ENCODE measurements around the gene CYB5R2. TPM values are rescaled to one million over a fixed set of nuclear protein-coding genes. Genes with fewer than 3 reads are reported as not detected.

Gene CYB5R2
- 8.1 TPM for total RNA-seq

DNA sequence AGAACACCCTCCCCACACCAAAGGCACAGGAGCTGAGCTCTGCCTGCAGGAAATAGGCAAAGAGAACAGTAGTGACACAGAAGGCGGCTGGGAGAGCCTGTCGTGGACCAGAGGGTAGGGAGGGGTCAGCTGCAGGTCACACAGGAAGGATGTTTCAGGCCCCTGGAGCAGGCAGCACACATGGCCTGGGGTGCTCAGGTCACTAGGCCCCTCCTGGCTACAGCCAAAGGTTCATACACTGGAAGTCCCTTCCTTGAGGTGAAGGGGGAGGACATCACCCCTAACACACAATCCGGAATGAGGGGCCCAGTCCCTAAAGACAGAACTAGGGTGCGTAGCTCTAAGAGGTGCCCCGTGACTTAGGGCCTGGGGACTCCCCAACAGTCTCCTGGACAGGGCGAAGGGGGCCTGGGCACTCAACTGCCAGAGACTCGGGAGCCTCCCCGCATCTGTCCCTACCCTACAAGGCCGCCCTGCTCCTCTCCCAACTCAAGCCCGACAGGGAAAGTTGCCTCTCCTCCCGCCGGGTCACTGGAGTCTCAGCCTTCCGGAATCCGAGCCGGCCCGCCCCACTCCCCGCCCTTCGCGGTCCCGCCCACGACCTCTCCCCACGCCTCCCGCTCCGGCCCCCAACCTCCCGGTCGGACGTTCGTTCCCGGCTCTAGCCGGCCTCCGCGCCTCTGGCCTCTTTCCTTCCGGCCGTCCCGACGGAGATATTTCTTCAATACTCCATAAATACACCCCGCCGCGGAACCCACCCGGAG lies at the start of gene CYB5R2:
Gene CYB5R2 (minus strand): TSS at position 541 of the 764 bp plus-strand sequence. CDS start 675 bp downstream, outside the sequence.
- DNase-seq (ENCODE audit: low spot score): peak; percentile 57

DNA sequence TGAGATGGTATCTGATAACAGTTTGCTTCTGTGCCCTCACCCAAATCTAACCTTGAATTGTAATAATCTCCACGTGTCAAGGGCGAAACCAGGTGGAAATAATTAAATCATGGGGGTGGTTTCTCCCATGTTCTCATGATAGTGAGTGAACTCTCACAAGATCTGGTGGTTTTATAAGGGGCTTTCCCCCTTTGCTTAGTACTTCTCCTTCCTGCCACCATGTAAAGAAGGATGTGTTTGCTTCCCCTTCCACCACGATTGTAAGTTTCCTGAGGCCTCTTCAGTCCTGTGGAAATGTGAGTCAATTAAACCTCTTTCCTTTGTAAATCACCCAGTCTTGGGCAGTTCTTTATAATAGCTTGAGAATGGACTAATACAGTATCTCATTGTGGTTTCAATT lies 41.5 kb upstream of the CYB5R2 start:
- no peak for DNase-seq (ENCODE audit: low spot score)

DNA sequence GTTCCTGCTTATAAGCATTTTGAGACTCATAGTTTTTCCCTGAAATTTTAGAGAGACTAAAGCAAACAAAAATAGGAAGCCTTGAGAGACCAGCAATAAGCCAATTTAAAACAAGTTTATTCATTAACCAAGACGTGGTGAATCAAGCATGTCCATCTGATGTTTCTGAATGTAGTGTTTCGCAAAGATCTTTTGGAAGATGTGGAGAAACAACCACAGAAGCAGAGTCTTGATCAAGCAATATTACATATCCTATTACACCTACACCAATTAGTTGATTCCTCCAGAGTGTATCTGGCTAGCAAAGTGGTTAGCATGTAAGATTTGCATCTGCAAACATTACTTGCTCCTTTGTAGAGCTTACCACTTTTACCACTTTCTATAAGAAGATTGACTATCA lies 33.1 kb upstream of the CYB5R2 start, which contains the start of gene OVCH2:
Gene OVCH2 (minus strand): TSS at position 101 of the 400 bp plus-strand sequence. CDS start 83 bp downstream, at position 18.
- no peak for DNase-seq (ENCODE audit: low spot score)

DNA sequence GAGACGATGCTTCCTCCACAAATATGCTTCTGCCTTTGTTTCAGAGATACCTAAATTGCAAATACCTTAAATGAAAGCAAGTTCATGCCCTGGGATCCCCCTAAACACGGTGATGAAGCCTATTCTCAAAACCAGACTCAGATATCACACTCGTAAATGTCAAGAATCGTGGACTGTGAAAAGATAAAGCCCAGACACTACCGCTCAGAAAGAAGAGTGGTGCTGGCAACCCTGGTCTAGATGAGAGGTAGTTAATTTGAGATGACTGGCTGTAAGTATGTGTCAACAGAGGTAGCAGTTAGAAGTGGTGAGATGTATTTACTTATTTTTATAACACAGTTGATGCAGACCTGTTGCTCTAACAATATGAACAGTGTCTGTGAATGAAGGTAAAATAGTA lies 30.4 kb upstream of the CYB5R2 start:
- DNase-seq (ENCODE audit: low spot score): no peak

DNA sequence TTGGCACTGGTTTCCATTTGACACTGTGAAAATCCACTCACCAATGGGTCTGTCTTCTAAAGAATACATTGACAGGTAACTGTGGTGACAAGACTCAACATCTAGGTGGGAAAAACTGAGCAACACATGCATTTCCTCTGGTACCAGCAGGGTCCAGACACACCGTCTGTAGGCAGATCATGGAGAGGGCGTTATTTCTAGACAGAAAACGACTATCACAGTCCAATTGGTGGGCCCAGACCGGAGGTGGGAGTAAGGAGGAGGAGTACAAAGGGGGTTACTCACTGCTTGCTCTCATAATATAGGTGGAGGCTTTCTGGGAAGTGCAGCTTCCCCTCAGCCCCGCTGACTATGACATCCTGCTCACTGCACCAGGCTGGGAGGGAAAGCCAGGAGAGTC lies 23.1 kb upstream of the CYB5R2 start:
- no peak for DNase-seq (ENCODE audit: low spot score)

DNA sequence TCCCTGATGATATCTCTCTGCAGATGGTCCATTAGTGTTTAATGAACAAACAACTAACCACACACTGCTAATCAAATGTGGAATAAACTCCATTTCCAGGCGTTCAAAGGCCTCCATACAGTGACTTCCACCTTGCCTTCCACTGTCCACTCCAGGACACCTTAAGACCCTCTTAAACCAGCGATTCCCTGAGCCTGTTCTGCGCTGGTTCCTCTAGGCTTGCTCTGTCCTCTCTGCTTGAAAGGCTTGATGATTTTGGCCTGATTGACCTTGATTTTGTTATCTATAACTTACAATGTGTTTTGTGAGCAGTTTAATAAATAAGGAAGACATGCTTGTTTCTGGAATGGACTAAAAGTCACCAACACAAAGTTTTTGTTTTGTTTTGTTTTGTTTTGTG lies 20.9 kb upstream of the CYB5R2 start:
- no peak for DNase-seq (ENCODE audit: low spot score)

DNA sequence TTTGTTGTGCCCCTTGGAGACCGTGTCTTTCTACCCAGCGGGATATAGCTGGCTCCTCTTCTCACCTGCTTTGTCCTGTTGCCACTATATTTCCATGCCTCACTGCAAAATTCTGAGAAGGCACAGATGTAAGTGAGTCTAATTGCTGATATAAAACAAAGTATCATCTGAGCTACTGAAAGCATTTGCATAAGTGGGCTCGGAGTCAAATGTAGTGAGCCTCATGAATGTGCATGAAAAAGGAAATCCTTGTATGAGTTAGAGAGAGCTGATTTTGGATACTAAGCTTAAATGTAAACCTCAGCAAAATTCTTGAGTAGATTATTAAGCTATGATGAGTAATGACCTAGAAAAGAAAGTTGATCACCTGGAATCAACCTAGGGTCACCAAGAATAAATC lies 19.1 kb upstream of the CYB5R2 start:
- no peak for DNase-seq (ENCODE audit: low spot score)

DNA sequence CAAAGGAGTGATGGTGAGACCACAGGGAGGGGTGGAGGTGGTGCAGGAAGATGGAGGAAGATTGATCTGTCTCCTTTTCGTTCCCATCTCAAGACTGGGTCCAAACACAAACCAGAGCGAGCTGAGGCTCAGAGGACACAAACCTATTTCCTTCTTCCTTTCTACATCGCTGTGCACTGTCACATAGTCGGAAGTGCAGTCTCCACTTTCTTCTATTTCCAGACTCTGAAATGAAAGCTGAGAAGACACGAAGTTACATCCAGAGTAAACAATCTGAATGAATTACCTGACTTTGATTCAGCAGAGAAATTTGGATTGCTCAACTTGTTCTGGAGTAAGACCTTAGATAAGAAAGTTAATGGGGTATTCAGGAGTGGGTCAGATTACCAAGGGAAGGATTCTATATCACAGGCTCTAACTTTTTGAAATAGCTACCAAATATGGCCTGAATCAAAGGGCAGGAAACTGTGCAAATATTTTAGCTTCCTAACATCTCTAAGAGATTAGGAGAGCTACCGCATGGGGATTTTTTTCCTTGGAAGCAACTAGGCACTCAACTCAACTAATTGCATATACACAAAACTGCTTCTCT lies 18.6 kb upstream of the CYB5R2 start:
- no peak for DNase-seq (ENCODE audit: low spot score)

DNA sequence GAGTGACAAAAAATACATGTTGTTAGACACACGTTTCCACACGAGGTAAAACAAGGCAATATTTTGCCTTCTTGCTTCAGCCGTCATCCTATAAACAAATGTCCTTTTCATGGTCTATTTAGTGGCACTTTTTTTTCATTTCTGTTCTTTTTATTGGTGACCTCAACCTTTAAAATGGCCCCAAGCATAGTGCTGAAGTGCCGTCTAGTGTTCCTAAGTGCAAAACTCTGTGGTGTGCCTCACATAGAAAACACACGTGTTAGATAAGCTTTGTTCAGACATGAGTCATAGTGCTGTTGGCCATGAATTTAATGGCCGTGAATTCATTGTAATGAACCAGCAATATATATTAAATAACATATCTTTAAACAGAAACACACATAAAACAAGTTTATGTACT lies 17.3 kb upstream of the CYB5R2 start:
- DNase-seq (ENCODE audit: low spot score): no peak

DNA sequence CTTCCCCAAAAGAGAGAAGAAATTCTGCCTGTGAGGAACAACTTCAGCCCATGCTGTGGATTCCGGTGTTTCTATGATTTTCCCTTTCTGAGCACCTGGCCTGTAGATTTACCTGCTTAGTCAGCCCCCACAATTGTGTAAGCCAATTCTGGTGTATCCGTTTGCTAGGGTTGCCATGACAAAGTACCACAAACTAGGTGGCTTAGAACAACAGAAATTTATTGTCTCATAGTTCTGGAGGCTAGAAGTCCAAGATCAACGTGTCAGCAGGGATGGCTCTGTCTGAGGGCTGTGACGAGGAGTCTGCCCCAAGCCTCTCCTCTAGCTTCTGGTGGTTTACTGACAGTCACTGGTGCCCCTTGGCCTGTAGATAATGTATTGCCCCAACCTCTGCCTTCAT lies 15.9 kb upstream of the CYB5R2 start:
- DNase-seq (ENCODE audit: low spot score): no peak

DNA sequence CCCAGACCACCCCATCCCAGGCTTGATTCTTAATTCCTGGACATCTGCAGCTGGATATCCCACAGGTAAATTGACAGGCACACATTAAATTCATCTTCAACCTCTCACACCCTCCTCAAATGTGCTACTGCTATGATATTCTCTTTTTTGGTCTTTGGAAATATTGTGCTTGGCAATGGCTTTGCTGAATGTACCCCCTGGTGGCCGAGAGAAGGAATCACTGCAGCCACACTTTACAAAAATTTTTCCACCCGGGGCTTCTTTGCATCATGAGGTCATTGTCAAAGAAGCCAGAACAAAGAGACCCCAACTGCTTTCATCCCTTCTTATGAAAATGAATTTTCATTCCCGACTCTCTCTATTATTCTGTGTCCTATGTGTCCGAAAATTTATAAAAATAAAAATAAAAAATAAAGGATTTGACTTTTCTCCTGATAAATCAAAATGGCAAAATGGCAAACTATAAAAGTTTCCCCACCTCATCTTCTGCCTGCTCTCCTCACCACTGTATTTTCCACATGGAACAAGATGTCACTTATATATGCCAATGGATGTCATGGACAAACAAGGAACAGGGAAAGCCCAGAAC lies 15.0 kb upstream of the CYB5R2 start:
- DNase-seq (ENCODE audit: low spot score): no peak

DNA sequence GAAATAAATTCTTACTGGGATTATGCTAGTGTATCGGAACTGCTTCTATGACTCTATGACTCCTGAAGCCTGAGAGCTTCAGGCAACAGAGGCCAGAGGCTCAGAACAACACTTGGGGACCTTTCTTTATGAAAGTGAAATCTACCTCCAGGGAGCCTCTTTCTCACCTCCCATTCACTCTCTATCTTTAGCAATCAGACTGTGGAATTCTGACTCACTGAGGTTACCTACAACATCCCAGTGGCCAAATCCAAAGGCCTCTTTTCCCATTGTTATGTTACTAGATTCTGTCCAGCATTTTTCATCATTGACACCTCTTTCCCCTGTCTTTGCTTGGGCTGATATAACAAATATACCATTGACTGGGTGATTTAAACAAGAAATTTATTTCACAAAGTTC lies 14.1 kb upstream of the CYB5R2 start:
- no peak for DNase-seq (ENCODE audit: low spot score)

DNA sequence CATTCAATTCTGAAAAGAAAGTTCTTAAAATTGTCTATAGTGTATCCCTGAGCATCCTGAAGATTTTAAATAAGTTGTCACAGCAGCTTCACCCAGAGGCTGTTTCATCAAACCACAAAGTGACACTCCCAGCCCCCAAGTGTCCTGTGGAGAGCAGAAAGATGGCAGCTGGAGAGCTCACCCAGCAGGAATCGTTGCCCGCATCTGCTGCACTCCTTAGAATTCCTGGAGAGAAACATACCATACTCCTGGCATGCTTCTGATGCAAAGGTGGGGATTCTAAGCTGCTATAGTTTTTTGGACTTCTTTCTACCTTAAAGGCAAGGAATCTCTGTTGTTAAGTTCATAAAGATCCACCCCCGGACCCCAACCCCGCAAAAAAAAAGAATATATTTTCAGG lies 13.5 kb upstream of the CYB5R2 start:
- DNase-seq (ENCODE audit: low spot score): no peak

DNA sequence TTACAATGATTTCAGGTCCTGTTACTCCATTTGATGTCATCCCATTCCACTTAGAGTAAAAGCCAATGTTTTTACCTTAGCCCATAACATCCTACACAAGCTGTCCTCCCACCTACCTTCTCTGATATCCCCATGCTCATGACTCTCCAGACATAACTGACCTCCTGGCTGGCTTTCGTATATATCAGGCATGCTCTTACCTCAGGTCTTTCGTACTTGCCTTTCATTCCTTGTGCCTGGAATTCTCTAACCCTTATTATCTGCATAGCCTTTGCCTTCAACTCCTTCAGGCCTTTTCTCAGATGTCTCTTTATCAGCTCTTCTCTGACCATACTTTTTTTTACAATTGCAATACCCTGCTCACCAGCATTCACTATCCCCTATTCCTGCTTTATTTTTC lies 10.3 kb upstream of the CYB5R2 start:
- no peak for DNase-seq (ENCODE audit: low spot score)

DNA sequence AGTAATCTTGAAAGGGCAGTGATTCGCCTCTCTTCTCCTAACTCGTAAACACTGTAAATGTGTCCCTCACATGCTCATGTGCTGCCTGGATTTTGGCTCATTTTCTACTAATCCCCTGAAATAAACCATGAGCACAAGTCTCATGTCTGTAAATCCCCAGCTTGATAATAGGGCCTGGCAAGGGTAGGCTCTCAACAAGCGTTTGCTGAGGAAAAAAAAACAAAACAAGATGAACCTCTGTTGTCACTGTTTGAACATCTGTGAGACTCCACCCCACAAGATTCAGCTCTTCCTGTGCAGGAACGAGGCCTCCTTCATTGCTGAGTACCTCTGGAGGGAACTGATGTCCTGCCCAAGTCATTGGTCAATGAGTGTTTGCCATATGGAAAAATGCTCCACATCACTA lies 4.5 kb upstream of the CYB5R2 start:
- no peak for DNase-seq (ENCODE audit: low spot score)

DNA sequence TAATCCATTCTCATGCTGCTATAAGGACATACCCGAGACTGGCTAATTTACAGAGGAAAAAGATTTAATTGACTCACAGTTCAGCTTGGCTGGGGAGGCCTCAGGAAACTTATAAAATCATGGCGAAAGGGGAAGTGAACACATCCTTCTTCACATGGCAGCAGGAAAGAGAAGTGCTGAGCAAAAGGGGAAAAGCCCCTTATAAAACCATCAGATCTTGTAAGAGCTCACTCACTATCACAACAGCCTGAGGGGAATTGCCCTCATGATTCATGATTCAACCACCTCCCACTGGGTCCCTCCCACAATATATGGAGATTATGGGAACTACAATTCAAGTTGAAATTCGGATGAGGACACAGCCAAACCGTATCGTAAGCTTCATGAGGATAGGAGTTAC lies 3.8 kb upstream of the CYB5R2 start:
- no peak for DNase-seq (ENCODE audit: low spot score)

DNA sequence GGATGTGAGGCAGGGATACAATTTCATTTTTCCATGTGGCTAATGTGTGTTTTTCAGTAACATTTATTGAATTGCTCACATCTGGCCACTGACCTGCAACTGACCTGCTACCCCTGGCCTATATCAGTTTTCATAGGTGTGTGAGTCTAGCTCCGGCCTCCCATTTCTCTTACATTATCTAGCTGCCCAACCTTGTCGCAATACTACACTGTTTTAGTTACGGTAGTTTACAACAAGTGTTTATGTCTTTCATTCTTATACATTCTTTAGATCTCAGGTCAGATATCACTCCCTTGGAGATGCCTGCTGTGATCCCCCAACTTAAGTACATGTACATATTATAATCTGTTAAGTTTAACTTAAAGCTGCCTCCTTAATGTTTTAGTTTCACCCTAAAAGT lies 2.3 kb upstream of the CYB5R2 start:
- no peak for DNase-seq (ENCODE audit: low spot score)

DNA sequence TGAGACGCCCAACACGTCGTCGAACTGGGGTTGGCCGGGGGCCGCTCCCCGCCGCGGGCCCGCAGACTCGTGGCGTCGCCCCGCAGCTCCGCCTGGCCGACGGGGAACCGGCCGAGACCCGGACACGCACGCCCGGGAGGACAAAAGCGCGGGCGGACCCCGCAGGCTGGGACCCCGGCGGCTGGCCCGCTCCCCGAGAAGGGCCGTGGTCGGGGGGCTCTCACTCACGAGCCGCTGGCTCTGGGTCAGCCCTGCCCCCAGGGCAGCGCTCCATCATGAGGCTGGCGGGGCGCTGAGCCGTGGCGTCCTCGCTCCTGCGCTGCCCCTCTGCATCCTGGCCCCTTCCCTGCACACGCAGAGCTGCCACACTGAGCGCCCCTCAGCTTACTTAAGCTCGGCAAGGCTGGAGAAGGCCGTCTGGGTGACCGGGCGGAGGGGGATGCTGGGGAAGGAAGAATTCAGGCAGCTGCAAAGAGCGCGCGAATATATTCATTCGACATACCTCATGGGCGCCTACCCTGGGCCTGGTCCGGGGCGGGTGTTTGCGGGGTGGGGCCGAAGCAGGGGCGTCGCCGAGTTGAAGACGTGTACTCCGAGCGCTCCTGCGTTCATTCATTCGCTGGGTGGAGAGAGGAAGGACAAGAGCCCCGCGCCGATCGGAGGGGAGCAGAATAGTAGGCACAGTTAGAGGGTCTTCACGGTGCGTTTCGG lies 579 bp upstream of the CYB5R2 start:
- peak; percentile 28 for DNase-seq (ENCODE audit: low spot score)

DNA sequence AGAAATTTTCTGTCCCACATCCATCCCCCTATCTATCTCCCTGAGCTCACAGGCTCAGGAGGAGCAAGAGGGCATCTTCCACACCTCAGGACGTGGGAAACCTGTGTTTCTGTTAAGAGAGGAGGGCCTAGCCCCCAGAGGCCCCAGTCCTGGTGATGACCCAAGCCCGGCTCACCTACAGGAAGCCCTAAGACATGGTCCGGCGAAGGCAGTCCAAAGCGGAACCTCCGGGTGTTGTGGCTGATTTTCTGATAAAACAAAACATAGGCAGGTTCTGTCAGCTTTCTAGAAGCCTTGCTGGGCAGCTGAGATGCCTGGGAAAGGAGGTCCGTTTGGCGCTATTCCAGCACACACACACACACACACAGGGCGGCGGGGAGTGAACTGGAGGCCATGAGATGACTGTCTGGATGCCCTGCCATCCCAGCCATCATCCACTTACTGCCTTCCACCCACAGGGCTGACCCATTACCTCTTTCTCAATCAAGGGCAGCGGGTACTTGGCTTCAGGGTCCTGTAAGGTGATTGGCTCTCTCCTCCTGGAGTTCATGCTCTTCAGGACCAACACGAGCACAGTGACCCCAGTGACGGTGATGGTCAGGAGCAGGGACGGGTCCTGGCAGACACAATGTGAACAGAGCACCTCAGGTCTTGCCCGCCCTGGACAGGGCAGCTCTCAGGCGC lies 882 bp downstream of the CYB5R2 start:
- DNase-seq (ENCODE audit: low spot score): no peak

DNA sequence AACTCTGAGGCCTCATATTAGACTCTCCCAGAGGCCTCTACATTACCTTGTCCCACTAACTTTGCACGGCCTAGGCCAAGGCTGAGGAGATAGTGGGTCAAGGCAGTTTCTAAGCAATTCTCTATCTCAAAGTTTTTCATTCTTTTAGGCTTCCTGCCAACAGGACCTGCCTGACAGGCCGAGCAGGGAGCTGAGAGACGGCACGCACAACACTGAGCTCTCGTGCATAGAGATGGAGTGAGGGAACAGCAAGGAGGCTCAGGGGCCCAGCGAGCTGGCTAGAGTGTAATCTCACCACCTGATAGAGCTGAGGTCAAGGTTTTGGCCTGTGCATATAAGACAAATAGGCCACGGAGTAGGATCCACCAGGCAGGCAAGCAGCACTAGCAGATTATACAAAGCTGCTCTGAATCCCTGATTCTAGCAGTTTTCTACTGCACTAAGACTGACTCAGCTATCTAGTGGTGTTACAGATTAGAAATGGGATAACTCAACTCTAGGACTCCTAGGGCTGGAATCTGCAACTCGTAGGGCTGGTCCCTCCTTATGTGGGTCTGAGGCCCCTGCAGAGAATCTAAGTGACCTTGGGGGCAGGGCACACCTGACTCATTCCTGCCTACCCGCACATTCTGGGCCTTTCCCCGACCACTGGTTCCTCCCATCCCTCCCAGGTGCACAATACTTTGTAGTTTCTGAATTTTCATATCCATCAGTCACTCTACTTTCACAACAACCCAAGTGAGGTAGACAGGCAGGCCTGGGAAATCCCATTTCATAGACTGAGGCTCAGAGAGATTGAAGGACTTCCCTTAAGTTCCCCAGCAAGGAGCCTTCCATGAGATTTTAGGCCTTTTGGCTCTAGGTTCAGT lies 1.7 kb downstream of the CYB5R2 start:
- peak; percentile 41 for DNase-seq (ENCODE audit: low spot score)

DNA sequence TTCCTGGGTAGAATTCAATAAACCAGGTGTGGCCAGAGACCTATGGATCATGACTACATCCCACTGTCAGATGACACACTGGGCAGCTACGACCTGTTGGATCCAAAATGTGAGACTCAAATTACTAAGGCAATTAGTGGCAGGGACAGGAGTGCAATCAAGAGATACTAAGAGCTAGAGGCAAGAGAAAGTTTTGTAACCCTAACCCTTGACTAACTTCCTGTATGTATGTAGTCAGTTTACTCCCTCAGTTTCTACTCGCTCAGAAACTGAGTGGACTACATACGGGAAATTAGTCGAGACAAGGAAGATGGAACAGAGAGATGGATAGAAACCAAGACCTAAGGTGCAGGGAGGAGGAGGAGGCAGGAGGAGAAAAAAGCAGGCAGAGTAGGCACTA lies 2.7 kb downstream of the CYB5R2 start:
- DNase-seq (ENCODE audit: low spot score): no peak
